WTC11 (cell line): Measurements from ENCODE around the gene RIOK2. TPM values are rescaled to one million over a fixed set of nuclear protein-coding genes. Genes with fewer than 3 reads are reported as not detected.

Experiments used
- ATAC-seq: fragments of 200-7000 bp; cut with Tn5 transposase; 2 replicates; pipeline ENCODE4 v1.10.0; 2021; ENCODE audit warnings: mild to moderate bottlenecking, moderate library complexity
- CTCF ChIA-PET: fragments of 300-600 bp; sonication (Branson Sonifier 250); formaldehyde crosslinking; loops from one replicate; lab custom pipeline; 2021; ENCODE audit warnings: antibody characterized with exemption; lab: Charles Lee
- POLR2A ChIA-PET: fragments of 350-600 bp; sonication (Branson Sonifier 250); formaldehyde crosslinking; loops from one replicate; lab custom pipeline; 2021; ENCODE audit warnings: antibody characterized with exemption; lab: Charles Lee
- DNase-seq: peaks from one replicate; pipeline ENCODE4 v3.0.0; 2021; ENCODE audit warnings: low spot score
- H3K27ac Mint-ChIP-seq: 2 replicates; pipeline ENCODE4 v1.8.0; 2021; ENCODE audit warnings: mixed read lengths
- H3K27me3 Mint-ChIP-seq: 2 replicates; pipeline ENCODE4 v1.8.0; 2021; ENCODE audit warnings: low read depth, mild to moderate bottlenecking, moderate library complexity, mixed read lengths
- H3K36me3 Mint-ChIP-seq: 2 replicates; pipeline ENCODE4 v1.8.0; 2021; ENCODE audit warnings: mixed read lengths
- H3K4me1 Mint-ChIP-seq: 2 replicates; pipeline ENCODE4 v1.8.0; 2022; ENCODE audit warnings: mixed read lengths
- H3K4me3 Mint-ChIP-seq: 2 replicates; pipeline ENCODE4 v1.8.0; 2021; ENCODE audit warnings: mild to moderate bottlenecking, moderate library complexity, mixed read lengths
- H3K9me3 Mint-ChIP-seq: 2 replicates; pipeline ENCODE4 v1.8.0; 2021; ENCODE audit warnings: mixed read lengths
- AR ChIP-seq: fragments of 250-450 bp; sonication (Bioruptor Pico); IDR thresholded peaks from 2 replicates; pipeline ENCODE4 v1.9.0; 2021; ENCODE audit warnings: mild to moderate bottlenecking
- ATF1 ChIP-seq: sonication (generic); formaldehyde crosslinking; IDR thresholded peaks from 2 replicates; pipeline ENCODE4 v1.8.1; 2023; ENCODE audit warnings: mild to moderate bottlenecking, moderate library complexity, missing genetic modification reagents
- ATF2 ChIP-seq: sonication (generic); formaldehyde crosslinking; IDR thresholded peaks from 2 replicates; pipeline ENCODE4 v1.8.1; 2022; ENCODE audit warnings: low read depth, missing genetic modification reagents, borderline replicate concordance
- CBFB ChIP-seq: sonication (generic); formaldehyde crosslinking; IDR thresholded peaks from 2 replicates; pipeline ENCODE4 v1.8.1; 2022; ENCODE audit warnings: mild to moderate bottlenecking, low read depth, missing genetic modification reagents
- CREB1 ChIP-seq: sonication (generic); formaldehyde crosslinking; IDR thresholded peaks from 2 replicates; pipeline ENCODE4 v1.8.0; 2023; ENCODE audit warnings: mild to moderate bottlenecking, missing genetic modification reagents
- CTCF ChIP-seq: fragments of 200-600 bp; IDR thresholded peaks from 2 replicates; pipeline ENCODE4 v1.8.0; 2022; ENCODE audit warnings: antibody characterized with exemption
- E2F1 ChIP-seq: sonication (generic); formaldehyde crosslinking; IDR thresholded peaks from 2 replicates; pipeline ENCODE4 v1.8.0; 2022; ENCODE audit warnings: mild to moderate bottlenecking, missing genetic modification reagents
- ESRRA ChIP-seq: sonication (generic); formaldehyde crosslinking; IDR thresholded peaks from 2 replicates; pipeline ENCODE4 v1.8.1; 2022; ENCODE audit warnings: mild to moderate bottlenecking, missing genetic modification reagents, borderline replicate concordance
- FOXK1 ChIP-seq: sonication (generic); formaldehyde crosslinking; IDR thresholded peaks from 2 replicates; pipeline ENCODE4 v1.8.0; 2022; ENCODE audit warnings: mild to moderate bottlenecking, moderate library complexity, missing genetic modification reagents
- SOX15 ChIP-seq: fragments of 250-450 bp; sonication (Bioruptor Pico); IDR thresholded peaks from 2 replicates; pipeline ENCODE4 v1.9.0; 2021; ENCODE audit warnings: mild to moderate bottlenecking
- STAT6 ChIP-seq: sonication (generic); formaldehyde crosslinking; conservative IDR thresholded peaks from 2 replicates; pipeline ENCODE4 v1.8.1; 2023; ENCODE audit warnings: mild to moderate bottlenecking, low read depth, missing genetic modification reagents, moderate library complexity
- USF1 ChIP-seq: sonication (generic); formaldehyde crosslinking; IDR thresholded peaks from 2 replicates; pipeline ENCODE4 v1.8.0; 2022; ENCODE audit warnings: mild to moderate bottlenecking, missing genetic modification reagents
- ZNF138 ChIP-seq: sonication (generic); formaldehyde crosslinking; conservative IDR thresholded peaks from 2 replicates; pipeline ENCODE4 v1.8.1; 2022; ENCODE audit warnings: mild to moderate bottlenecking, moderate library complexity, missing genetic modification reagents
- total RNA-seq: library from RNA; stranded (reverse); gene quantifications from 3 replicates; pipeline ENCODE4 v1.2.3, GENCODE V29; 2021
- TF ChIP-seq, protein P1 (sequence below): sonication (generic); formaldehyde crosslinking; IDR thresholded peaks from 2 replicates; pipeline ENCODE4 v1.8.1; 2023; ENCODE audit warnings: mild to moderate bottlenecking, missing genetic modification reagents
- TF ChIP-seq, protein P2 (sequence below): fragments of 250-450 bp; sonication (Bioruptor Pico); IDR thresholded peaks from 2 replicates; pipeline ENCODE4 v1.9.0; 2021; ENCODE audit warnings: mild to moderate bottlenecking, borderline replicate concordance

Gene RIOK2
- total RNA-seq, 1 experiment from 2014 or later = 35.2 TPM

GRCh38 chr5:97167435-97167834, 15.6 kb downstream of the RIOK2 start (continued):
- TF ChIP-seq, protein P1, sequence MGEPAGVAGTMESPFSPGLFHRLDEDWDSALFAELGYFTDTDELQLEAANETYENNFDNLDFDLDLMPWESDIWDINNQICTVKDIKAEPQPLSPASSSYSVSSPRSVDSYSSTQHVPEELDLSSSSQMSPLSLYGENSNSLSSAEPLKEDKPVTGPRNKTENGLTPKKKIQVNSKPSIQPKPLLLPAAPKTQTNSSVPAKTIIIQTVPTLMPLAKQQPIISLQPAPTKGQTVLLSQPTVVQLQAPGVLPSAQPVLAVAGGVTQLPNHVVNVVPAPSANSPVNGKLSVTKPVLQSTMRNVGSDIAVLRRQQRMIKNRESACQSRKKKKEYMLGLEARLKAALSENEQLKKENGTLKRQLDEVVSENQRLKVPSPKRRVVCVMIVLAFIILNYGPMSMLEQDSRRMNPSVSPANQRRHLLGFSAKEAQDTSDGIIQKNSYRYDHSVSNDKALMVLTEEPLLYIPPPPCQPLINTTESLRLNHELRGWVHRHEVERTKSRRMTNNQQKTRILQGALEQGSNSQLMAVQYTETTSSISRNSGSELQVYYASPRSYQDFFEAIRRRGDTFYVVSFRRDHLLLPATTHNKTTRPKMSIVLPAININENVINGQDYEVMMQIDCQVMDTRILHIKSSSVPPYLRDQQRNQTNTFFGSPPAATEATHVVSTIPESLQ (CRISPR knock-in tag) = no peak
- no peak for TF ChIP-seq CREB1 (CRISPR knock-in tag)
- TF ChIP-seq ESRRA (CRISPR knock-in tag) = no peak
- no peak for TF ChIP-seq USF1 (CRISPR knock-in tag)
- TF ChIP-seq, all 79 proteins: peak for 0

GRCh38 chr5:97165726-97166125, 17.3 kb downstream of the RIOK2 start:
- ATAC-seq (no peak), DNase-seq (no peak)
- POLR2A ChIA-PET = no interaction called here
- no peaks in the 10 kb centered on the region for H3K9me3 Mint-ChIP-seq
- no peak overlapping the region for H3K27ac Mint-ChIP-seq
- no peaks in the 10 kb centered on the region for H3K4me1 Mint-ChIP-seq
- TF ChIP-seq AR (CRISPR knock-in tag) (no peak), E2F1 (CRISPR knock-in tag) (no peak), FOXK1 (CRISPR knock-in tag) (no peak)
- TF ChIP-seq, protein P2, sequence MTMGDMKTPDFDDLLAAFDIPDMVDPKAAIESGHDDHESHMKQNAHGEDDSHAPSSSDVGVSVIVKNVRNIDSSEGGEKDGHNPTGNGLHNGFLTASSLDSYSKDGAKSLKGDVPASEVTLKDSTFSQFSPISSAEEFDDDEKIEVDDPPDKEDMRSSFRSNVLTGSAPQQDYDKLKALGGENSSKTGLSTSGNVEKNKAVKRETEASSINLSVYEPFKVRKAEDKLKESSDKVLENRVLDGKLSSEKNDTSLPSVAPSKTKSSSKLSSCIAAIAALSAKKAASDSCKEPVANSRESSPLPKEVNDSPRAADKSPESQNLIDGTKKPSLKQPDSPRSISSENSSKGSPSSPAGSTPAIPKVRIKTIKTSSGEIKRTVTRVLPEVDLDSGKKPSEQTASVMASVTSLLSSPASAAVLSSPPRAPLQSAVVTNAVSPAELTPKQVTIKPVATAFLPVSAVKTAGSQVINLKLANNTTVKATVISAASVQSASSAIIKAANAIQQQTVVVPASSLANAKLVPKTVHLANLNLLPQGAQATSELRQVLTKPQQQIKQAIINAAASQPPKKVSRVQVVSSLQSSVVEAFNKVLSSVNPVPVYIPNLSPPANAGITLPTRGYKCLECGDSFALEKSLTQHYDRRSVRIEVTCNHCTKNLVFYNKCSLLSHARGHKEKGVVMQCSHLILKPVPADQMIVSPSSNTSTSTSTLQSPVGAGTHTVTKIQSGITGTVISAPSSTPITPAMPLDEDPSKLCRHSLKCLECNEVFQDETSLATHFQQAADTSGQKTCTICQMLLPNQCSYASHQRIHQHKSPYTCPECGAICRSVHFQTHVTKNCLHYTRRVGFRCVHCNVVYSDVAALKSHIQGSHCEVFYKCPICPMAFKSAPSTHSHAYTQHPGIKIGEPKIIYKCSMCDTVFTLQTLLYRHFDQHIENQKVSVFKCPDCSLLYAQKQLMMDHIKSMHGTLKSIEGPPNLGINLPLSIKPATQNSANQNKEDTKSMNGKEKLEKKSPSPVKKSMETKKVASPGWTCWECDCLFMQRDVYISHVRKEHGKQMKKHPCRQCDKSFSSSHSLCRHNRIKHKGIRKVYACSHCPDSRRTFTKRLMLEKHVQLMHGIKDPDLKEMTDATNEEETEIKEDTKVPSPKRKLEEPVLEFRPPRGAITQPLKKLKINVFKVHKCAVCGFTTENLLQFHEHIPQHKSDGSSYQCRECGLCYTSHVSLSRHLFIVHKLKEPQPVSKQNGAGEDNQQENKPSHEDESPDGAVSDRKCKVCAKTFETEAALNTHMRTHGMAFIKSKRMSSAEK (CRISPR knock-in tag) = no peak
- TF ChIP-seq, all 79 proteins: peak for 0
- CTCF ChIA-PET = interaction anchor here (0.9 to 1.4 kb wide), 2 partner anchors 297 to 551 kb away, joined by 3 read pairs; no protein-coding TSS in a partner anchor
- Mint-ChIP-seq H3K4me3 (no peak overlapping the region), H3K27me3 (no peaks in the 10 kb centered on the region), H3K36me3 (peaks cover 62% of the 10 kb centered on the region)

- DNase-seq (no peak), ATAC-seq (no peak)
- CTCF ChIA-PET = interaction anchor here (1.4 kb wide), 1 partner anchor 550 kb away, joined by 3 read pairs; no protein-coding TSS in a partner anchor
- Mint-ChIP-seq H3K4me3 (no peak overlapping the region), H3K27me3 (no peaks in the 10 kb centered on the region), H3K27ac (no peak overlapping the region), H3K9me3 (no peaks in the 10 kb centered on the region), H3K4me1 (no peaks in the 10 kb centered on the region), H3K36me3 (peaks cover 55% of the 10 kb centered on the region)
- POLR2A ChIA-PET = no interaction called here
- TF ChIP-seq CTCF (no peak), ZNF138 (no peak), ATF2 (CRISPR knock-in tag) (no peak), ATF1 (no peak), SOX15 (no peak), STAT6 (CRISPR knock-in tag) (no peak), CBFB (CRISPR knock-in tag) (no peak)
Observed at GRCh38 chr5:97164846-97165245, 18.2 kb downstream of the RIOK2 start.
